Measurements from ENCODE around the gene PHETA1.
"Not testable (repeated sequence)": the region's sequence is repeated elsewhere in the genome, so short reads cannot be mapped to it uniquely, and the experiment has no call there.

PHETA1 gene

GRCh38 chr12:111347891-111348644 is 20.8 kb downstream of the PHETA1 start:
- no peak for DNase-seq

- DNase-seq: no peak
Observed at GRCh38 chr12:111344254-111344875, 24.5 kb downstream of the PHETA1 start.

GRCh38 chr12:111343181-111343580 is 25.7 kb downstream of the PHETA1 start:
- DNase-seq: no peak

- DNase-seq: no peak
Observed at GRCh38 chr12:111342376-111342775, 26.5 kb downstream of the PHETA1 start.

GRCh38 chr12:111341426-111342065 is 27.3 kb downstream of the PHETA1 start:
- DNase-seq: no peak

GRCh38 chr12:111340680-111341079 is 28.2 kb downstream of the PHETA1 start:
- not testable (repeated sequence) for DNase-seq

GRCh38 chr12:111340231-111340630 is 28.7 kb downstream of the PHETA1 start:
- DNase-seq: no peak

GRCh38 chr12:111339321-111339938 is 29.5 kb downstream of the PHETA1 start:
- DNase-seq: no peak

GRCh38 chr12:111338096-111338495 is 30.8 kb downstream of the PHETA1 start:
- no peak for DNase-seq

GRCh38 chr12:111337371-111337770 is 31.5 kb downstream of the PHETA1 start:
- DNase-seq: no peak

GRCh38 chr12:111336411-111336810 is 32.5 kb downstream of the PHETA1 start:
- not testable (repeated sequence) for DNase-seq

GRCh38 chr12:111335811-111336210 is 33.1 kb downstream of the PHETA1 start:
- DNase-seq: no peak

GRCh38 chr12:111335301-111335700 is 33.6 kb downstream of the PHETA1 start:
- not testable (repeated sequence) for DNase-seq

- DNase-seq: no peak
Observed at GRCh38 chr12:111334393-111334915, 34.4 kb downstream of the PHETA1 start.

GRCh38 chr12:111330800-111331752 is 37.8 kb downstream of the PHETA1 start:
- no peak for DNase-seq

- DNase-seq: no peak
Observed at GRCh38 chr12:111328138-111328537, 40.8 kb downstream of the PHETA1 start.

- DNase-seq: no peak
Observed at GRCh38 chr12:111327474-111327873, 41.4 kb downstream of the PHETA1 start.

GRCh38 chr12:111322336-111323250 is 46.3 kb downstream of the PHETA1 start:
- DNase-seq: no peak

GRCh38 chr12:111321317-111321716 is 47.6 kb downstream of the PHETA1 start:
- no peak for DNase-seq

GRCh38 chr12:111320258-111321050 is 48.4 kb downstream of the PHETA1 start:
- no peak for DNase-seq

Measured in CD4-positive, alpha-beta T cell treated with Interleukin-6 for 4 hours (primary cell).